ENCODE measurements around the gene VPS8.
"Not testable (repeated sequence)": the region's sequence is repeated elsewhere in the genome, so short reads cannot be mapped to it uniquely, and the experiment has no call there.

VPS8 gene

DNA sequence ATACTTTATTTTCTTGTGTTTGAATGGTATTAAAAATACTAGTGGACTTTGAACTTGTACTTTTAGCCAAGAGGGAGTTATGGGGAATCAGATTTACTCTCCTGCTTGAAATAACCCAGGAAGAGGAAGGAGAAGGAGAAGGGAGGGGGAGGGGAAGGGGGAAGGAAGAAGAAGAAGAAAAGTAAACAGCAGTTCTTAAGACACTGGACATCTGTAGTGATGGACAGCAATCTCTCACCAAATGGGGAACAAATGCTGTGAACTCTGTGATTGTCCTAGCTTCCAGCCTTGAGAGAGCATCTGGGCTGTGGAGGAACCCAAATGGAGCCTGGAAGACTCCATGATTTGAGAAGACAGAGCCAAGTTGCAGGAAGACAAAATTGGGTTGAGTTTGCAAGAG lies 52.0 kb downstream of the VPS8 start:
- DNase-seq (ENCODE audit: low read depth in 2 of 2), result no peak

DNA sequence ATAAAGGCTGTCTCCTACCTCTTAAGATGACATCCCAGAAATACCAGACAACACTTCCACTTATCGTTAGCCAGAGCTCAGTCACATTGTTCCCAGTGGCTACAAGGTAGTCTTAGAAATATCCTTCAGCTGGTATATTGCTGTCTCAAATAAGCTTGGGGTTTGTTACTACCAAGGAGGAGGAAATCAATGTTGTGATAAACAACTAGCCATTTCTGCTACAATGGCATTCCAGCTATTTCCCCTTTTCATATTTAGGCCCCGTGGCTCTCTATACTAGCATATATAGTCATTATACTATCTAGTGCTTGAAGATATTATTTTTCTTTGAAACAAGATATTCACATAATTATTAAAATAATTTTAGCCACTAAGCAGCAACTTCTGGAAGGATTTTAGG lies 56.5 kb downstream of the VPS8 start:
- DNase-seq (ENCODE audit: low read depth in 2 of 2), result no peak

DNA sequence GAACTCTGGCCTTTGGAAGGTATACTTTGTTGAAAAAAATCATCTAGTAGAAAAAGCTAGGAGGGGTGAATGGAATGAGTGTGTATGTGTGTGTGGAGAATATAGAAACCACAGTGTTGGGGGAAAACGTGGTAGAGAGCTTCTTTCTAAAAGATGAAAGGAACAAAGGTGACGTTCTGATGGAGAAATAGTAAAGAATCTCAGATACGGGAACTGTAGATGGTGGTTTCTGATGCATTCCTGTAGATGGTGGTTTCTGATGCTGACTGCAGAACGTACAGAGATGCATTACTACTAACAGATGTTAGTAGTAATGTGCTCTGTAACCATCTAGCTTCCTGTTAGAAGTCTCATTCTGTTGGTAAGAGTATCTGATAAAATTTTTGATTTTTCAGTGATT lies 60.2 kb downstream of the VPS8 start:
- DNase-seq (ENCODE audit: low read depth in 2 of 2), result no peak

DNA sequence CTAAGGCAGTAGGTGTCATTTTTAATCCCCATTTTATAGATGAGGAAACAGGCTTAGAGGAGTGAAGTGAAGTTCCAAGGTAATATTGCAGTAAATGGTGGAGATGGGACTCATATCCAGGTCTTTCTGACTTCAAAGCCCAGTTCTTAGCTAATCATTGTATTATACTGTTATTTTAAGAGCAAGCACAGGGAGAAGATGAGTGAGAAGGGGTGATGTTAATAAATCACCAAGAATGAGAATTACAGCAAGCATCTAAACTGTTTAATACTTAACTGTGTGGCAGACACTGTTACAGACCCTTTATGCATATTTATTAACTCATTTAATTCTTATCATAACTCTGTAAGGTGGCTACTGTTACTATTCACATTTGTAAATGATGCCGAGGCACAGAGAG lies 61.2 kb downstream of the VPS8 start:
- DNase-seq (ENCODE audit: low read depth in 2 of 2), result no peak

DNA sequence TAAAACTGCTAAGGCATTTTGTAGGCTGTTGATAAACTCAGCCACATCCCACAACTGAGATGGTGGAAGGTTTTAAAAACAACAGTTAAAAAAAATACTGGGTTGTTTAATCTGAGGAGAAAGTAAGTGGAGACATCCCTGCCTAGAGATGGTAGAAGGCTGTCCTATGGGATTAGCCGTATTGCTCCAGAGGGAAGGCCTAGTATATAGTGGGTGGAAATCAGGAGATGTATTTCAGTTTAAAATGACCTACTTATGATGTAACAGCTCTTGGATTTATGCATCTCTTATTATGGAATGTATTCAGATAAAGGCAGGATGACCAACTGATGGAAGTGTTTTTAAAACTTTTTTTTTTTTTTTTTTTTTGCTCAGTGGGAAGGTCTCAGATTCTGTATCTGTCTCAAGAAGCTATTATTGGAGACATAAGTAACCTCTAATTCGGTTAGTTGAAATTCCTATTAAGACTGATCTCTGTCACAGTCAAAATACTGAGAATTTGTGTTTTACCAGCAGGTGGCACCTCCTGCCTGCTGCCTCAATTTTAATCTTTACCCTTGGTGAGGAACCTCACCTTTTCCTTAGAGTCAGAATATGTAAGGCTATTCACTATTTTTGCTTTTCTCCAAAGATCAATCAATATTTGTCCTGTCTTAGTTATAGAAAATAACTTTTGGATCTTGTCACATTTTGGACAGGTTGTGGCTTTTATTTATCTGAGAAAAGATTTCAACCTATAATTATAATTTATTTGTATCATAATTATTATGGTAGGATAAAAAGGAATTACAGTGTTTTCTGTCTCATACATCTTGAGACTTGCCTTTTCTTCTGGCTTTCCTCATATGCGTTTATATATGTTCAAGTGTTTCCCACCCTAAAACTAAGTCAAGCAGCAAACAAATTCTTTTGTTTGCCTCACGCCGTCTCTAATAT lies 63.0 kb downstream of the VPS8 start:
- no peak for DNase-seq (ENCODE audit: low read depth in 2 of 2)

DNA sequence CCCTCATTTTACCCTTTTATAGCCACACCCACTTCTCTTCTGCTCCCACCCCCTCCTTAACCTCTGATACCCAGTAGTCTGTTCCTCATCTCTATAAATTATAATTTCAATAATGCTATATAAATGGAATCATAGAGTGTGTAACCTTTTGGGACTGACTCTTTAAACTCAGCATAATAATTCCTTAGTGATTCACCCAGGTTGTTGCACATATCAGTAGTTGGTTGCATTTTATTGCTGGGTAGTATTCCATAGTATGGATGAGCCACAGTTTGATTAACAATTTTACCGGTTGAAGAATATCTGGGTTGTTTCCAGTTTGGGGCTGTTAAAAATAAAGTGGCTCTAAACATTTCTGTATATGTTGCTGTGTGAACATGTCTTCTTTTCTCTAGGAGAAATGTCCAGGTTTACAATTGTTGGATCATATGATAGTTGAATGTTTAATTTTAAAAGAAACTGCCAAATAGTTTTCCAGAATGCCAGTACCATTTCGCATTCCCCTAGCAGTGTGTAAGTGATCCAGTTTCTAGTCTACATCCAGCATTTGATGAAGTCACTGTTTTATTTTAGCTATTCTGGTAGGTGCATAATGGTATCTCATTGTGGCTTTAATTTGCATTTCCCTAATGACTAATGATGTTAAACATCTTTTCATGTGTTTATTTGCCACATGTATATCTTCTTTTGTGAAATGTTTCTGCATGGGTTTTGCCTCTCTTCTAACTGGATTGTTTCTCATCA lies 68.5 kb downstream of the VPS8 start:
- no peak for DNase-seq (ENCODE audit: low read depth in 2 of 2)

DNA sequence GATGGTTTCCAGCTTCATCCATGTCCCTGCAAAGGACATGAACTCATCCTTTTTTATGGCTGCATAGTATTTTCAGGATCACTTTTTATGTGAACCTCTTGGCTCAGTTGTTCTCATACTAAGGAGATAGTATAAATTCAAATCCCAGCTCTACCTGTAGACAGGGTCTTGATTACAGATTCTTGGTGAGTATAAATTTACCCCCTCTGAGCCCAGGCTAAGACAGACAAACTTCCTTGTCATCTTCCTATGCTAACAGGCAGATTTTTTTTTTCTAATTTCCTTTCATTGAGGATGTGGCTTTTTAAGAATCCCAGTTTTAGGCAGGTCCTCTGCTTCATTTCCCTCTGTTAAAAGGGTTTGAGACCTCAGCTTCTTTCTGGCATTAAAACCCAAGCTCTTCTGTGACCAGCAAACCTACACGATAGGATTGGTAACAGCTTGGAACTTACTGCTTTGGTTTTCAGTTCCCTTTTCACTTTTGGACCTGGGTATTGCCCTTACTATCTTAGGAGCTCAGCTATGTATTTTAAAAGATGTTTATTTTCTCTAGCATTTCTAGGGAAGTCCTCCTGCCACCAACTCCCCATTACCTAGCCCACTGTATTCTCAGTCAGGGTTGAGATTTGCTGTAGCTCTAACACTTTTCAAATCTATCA lies 72.5 kb downstream of the VPS8 start:
- no peak for DNase-seq (ENCODE audit: low read depth in 2 of 2)

DNA sequence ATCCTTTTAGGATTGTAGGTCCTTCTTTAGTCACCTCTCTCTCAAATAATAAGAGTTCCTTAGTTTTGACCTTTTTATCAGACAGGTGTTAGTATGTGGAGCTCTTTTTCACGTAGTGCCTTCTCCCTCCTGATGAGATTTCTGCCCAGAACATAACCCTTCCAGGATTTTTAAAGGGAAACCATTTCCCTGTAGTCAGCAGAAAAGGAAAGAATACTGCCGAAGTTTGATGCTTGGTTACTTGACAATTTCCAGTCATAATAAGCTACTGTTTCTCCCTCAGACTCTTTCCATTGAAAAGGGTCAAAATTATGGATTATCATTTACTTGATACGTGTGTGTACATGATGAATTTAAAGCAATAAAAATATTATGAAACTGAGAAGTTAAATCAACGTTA lies 73.1 kb downstream of the VPS8 start:
- DNase-seq (ENCODE audit: low read depth in 2 of 2), result no peak

DNA sequence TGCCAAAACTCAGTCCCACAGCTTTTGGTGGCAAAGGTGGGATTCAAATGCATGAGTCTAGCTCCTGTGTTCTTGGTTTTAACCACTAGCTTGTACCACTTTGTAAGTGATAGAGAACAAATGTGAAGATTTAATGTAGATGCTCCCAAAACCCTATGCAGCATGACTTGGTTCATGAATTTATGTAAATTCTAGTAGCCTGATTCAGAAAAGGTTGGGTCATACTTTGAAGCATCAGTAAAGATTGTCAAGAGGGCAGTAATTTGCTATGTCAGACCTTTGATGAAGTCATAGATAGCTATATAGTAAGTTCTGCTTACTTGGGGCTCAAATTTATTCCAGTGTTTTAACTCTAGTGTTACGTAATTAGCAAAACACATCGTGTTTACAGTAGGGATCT lies 75.6 kb downstream of the VPS8 start:
- no peak for DNase-seq (ENCODE audit: low read depth in 2 of 2)

DNA sequence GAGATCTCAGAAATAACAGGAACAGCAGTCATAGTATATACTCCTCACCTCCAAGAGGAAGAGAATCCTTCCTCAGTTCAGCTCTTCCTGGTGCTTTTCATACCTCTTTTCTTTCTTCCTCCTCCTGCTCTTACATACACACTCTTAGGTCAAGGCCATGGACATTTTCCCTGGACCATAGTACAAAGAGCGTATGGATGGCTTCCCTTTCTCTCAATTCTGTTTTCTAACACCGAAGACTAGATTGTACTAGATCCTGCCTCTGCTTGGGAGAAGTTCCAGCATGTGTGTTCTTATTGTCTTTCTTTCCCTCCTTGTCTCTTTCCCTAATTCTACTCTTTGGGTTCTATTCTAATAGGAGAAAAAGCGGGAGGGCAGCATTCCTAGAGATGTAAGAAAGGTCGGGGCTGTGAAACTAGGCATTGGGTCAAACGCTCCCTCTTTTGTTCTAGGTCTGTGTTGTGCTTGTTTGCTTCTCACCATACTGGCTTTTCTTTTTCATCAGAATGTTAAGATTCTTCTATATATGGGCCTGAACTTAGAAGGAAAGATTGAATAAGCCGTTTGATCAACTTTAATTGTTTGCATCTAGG lies 77.4 kb downstream of the VPS8 start:
- DNase-seq (ENCODE audit: low read depth in 2 of 2), result no peak

DNA sequence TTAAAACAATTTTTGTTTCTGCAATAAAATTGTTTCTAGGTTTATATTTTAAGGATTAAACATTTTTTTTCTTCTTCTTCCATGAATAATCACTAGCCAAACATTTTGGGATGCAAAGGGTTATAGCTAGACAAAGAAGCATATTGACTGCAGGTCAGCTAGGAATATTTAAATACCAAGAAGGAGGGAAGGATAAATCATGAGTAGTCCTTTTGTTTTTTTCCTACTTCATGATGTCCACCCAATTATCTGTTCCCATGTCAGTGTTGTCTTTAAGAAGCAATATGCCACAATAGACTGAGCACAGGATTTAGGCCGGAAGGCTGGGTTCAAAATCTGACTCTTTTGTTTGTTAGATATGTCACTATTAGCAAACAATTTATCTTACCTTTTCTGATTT lies 82.1 kb downstream of the VPS8 start:
- DNase-seq (ENCODE audit: low read depth in 2 of 2), result no peak

DNA sequence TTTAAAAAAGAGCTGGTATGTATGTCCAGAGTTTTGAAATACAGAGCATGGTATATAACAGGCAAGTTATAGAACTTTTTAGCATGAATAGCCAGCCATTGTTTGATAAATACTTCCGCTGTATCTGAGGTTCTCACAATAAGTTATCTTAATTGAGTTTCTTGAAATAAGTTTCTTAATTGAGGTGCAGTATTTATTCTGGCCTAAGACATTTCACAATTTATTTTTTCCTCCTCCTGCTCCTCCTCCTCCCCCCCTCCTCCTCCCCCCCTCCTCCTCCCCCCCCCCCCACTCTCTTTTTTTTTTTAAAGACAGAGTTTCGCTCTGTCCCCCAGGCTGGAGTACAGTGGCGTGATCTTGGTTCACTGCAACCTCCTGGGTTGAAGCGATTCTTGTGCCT lies 83.4 kb downstream of the VPS8 start:
- DNase-seq (ENCODE audit: low read depth in 2 of 2), result no peak

DNA sequence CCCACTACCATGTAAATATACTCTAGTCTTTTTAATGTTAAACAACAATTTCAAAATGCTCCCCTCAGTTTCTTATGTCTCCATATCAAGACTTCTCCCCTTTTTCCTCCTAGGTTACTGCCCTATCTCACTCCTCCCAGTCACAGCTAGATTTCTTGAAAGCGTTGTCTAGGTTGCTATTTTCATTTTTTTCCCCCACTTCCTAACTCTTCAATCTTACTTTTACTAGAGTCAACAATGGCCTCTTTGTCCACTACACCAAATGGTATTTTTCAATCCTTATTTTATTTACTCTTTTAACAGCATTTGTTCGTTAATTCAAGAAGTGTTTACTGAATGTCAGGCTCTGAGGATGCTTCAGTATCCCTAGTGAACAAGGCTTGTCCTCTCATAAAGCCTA lies 84.4 kb downstream of the VPS8 start:
- no peak for DNase-seq (ENCODE audit: low read depth in 2 of 2)

DNA sequence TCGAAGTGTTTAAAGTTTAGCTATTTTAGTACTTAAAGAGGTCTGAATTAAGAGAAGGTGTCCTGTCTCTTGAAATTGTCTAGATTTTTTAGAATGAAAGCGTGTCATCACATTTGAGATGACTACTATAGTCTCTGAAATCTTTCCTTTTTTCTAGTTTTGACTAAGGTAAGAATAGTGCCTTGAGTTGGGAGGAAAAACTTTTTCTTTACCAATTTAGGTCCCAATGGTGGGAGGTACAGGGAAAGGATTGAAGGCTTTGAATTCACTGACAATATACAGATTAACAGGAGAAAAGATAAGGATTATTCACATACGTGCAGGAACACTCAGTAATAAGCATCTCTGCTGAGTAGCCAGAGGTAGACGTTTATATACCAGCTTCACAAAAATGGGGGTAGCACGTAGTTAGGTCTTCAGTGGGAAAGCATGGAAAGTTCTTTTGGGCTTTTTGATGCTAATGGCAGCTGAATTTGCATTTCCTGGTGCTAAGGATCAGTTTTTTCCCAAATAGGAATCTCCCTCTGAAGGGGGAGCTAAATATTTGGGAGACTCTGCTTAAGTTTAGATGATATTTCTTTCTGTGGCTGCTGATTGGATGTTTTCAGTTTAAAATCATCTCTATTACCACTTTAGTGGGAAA lies 88.1 kb downstream of the VPS8 start:
- no peak for DNase-seq (ENCODE audit: low read depth in 2 of 2)

DNA sequence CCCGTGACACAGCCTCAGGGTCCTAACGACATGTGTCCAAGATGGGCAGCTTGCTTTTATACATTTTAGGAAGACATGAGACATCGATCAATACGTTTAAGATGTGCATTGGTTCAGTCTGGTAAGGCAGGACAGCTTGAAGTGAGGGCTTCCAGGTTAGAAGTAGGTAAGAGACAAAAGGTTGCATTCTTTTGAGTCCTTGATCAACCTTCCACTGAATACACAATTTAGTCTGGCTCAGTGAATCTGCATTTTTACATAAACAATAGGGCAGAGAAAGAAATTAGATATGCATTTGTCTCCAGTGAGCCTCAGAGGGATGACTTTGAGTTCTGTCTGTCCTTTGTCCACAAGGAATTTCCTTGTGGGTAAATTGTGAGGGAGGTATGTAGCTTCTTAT lies 95.1 kb downstream of the VPS8 start:
- DNase-seq (ENCODE audit: low read depth in 2 of 2), result not testable (repeated sequence)

DNA sequence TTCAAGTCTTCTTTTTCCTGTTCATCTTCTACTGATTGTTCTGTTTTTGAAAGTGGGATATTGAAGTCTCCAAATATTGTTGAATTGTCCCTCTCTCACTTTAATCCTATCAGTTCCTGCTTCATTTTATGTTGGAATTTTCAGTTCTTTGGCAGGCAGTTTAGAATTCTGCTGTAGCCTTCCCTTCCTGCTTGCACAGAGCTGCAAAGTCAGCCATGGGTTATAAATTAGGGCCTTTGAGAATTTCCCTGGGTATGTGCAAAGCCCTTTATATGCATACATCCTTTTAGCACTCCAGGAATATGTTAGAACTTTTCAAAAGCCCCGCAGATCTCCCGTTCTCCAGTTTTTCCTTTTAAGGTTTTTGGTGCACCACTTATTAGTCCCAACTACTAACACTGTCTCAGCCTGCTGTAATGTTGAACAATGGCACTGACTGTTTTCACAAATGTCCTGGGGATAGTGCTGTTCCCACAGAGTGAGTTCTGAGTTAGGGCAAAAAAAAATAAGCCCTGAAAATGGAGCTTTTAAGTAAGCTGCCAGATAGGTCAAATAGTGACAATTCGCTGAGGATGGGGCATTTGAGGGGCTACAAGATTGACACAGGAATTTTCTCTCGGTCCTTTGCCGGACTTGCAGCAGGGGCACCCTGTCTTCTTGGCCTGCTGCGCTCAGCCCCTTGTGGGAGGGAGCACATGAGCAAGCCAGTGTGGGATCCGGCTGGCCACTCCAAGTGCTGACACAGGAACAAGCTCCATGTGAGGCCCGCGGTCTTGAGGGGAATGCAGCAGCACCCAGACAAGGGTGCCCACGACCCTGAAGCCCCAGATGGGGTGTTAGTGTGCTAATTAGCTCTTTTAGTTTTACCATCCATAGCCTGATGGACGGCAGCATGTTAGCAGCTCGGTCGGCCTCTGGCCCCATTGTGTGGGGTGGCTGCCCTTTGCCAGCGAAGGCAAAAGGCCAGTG lies 96.0 kb downstream of the VPS8 start:
- no peak for DNase-seq (ENCODE audit: low read depth in 2 of 2)

DNA sequence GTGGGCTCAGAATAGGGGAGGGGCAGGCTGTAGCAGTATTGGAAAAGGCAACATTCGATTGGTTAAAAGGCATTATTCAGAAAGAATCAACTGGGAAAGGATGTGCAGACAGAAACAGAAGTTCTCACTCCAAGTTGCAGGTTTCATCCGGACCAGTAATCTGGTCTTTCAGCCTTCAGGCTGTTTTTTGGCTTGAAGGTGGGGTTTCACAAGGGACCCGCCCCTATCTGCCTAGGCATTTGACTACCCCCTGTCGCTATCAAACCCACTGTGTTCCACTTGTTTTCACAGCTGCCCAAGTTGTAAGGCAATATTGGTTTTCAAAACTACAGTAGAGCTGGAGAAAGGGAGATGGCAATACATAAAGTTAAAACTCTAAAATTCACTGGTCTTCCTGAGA lies 96.9 kb downstream of the VPS8 start:
- DNase-seq (ENCODE audit: low read depth in 2 of 2), result no peak

DNA sequence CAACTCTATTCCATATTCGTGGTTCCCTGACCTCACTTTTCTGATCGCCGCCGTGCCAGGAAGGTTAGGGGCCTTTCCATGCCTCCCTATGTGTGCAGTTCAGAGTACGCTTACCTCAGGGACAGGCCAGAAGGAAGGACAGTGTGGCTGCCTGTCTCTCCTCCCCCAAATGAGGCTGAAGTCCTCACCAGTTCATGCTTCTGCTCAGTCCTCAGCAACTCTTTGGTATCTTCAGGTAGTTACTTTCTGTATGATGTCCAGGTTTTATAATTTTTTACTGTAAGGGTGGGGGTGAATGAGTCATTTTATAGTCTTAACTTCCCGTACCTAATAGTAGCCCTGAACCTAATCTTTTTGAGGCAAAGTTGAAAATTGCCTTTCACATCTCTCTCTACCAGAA lies 98.7 kb downstream of the VPS8 start:
- no peak for DNase-seq (ENCODE audit: low read depth in 2 of 2)

DNA sequence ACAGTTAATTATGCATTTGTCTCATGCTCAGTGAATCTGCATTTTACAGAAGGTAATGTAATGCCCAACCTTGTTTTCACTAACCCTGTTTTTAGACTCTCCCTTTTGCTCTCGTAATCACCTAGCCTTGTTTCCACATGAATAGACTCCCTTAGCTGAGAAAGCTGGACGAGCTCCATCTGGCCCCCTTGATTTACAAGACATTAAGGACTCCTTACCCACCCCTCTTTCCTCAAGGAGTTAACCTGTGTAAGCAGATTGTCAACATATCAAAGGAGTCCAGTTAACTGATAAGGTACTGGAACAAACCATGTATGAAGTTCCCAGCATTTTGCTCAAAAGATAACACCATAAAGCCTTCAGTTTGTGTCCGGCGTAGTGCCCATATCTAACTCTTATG lies 99.6 kb downstream of the VPS8 start:
- no peak for DNase-seq (ENCODE audit: low read depth in 2 of 2)

DNA sequence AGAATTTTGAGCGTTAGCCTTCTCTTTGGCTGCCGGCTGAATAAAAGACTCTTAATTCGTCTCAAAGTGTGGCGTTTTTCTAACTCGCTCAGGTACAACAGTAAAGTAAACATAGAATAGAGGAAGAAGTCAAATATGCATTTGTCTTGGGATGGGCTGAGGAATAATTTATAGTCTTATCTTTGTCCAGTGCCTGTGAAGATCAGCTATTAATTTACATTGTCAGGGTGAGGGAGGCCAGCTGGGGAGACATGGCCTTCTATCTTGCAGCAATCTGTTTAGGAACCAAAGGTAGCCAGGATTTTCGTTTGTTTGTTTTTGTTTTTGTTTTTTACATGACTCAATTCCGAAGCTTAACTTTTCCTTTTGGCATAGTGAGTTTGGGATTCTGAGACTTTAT lies 100.2 kb downstream of the VPS8 start:
- no peak for DNase-seq (ENCODE audit: low read depth in 2 of 2)

DNA sequence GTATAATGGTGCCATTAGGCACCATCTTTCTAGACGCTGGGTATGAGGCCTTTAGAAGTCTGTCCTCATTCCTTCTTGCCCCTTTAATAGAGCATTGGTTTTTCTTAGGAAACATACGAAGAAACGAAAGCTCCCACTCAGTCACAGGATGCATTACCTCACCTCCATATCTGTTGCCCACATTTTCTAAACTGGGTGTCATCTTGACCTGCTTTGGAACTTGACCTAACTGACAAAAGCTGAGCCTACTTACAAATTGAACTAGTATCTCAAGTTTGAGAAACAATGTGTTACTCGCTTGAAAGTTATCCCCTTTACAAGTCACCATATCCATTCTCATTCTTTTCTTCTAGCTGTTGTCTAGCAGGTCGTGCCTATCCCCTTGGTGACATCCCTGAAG lies 102.7 kb downstream of the VPS8 start:
- no peak for DNase-seq (ENCODE audit: low read depth in 2 of 2)
